IPS DF 6.9 (cell line): ENCODE results near the gene MAML3.

Experiments
- DNase-seq: peaks from one replicate; pipeline ENCODE4 v3.0.0-alpha.2; 2013; ENCODE audit warnings: low read depth, low spot score
- H3K27ac ChIP-seq: one replicate; pipeline ENCODE4 v1.5.1; 2013; ENCODE audit warnings: low read length, control low read depth
- H3K27me3 ChIP-seq: 2 replicates; pipeline ENCODE4 v1.6.1; 2013; ENCODE audit warnings: mild to moderate bottlenecking, low read length; ENCODE audit not compliant: control insufficient read depth, insufficient read depth
- H3K36me3 ChIP-seq: 2 replicates; pipeline ENCODE4 v1.6.1; 2013; ENCODE audit warnings: low read length; ENCODE audit not compliant: control insufficient read depth, insufficient read depth
- H3K4me1 ChIP-seq: 2 replicates; pipeline ENCODE4 v1.6.1; 2013; ENCODE audit warnings: low read length; ENCODE audit not compliant: control insufficient read depth, insufficient read depth
- H3K4me3 ChIP-seq: 2 replicates; pipeline ENCODE4 v1.5.1; 2013; ENCODE audit warnings: mild to moderate bottlenecking, low read length
- H3K9me3 ChIP-seq: 2 replicates; pipeline ENCODE4 v1.6.1; 2013; ENCODE audit warnings: low read length, inconsistent platforms; ENCODE audit not compliant: control insufficient read depth, insufficient read depth
- WGBS: extraction: QIAGEN DNeasy Blood & Tissue Kit; methylation state at CpG from one replicate; pipeline ENCODE4 v1.1.7; 2013; ENCODE audit warnings: mixed read lengths, missing lambda C conversion rate; ENCODE audit not compliant: insufficient read length, insufficient coverage; 5-methylcytosine and 5-hydroxymethylcytosine counted together

MAML3 gene

DNA sequence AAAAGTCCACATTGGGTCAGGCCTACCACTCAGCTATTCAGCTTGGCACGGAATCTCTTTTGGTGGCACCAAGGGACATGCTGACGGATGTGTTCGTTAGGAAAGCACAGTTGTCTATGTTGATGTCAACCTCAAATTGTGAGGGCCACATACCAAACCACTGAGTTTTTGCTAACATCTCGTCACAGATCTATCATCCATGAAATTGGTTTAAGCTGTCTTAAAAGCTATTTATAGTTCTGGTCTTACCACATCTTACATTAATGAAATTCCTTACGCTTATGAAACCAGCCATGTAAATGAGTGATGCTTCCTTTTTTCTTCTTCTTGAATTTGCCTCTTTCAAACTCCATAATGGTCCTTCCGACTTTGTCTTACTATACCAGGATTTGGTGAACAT, 386.8 kb downstream of the MAML3 start:
- no peaks in the 10 kb centered on the region for H3K27me3 ChIP-seq
- no peaks in the 10 kb centered on the region for H3K4me1 ChIP-seq
- no peak overlapping the region for H3K4me3 ChIP-seq
- no CpG with 5 or more reads among the region's 6 CpGs for WGBS
- no peaks in the 10 kb centered on the region for H3K36me3 ChIP-seq
- no peaks in the 10 kb centered on the region for H3K9me3 ChIP-seq
- H3K27ac ChIP-seq: no peak overlapping the region
- DNase-seq: no peak

GRCh38 chr4:139764686-139765310, 389.2 kb downstream of the MAML3 start:
- Histone ChIP-seq H3K27ac (no peak overlapping the region), H3K9me3 (no peaks in the 10 kb centered on the region), H3K4me1 (peaks cover 1% of the 10 kb centered on the region; the same call in 1 of the 2 replicates), H3K27me3 (no peaks in the 10 kb centered on the region), H3K36me3 (no peaks in the 10 kb centered on the region), H3K4me3 (no peak overlapping the region)
- no peak for DNase-seq
- WGBS: no CpG with 5 or more reads among the region's 9 CpGs

GRCh38 chr4:139764182-139764581, 389.8 kb downstream of the MAML3 start:
- Histone ChIP-seq H3K4me1 (peaks cover 1% of the 10 kb centered on the region; the same call in 1 of the 2 replicates), H3K4me3 (no peak overlapping the region), H3K27me3 (no peaks in the 10 kb centered on the region), H3K27ac (no peak overlapping the region), H3K36me3 (no peaks in the 10 kb centered on the region), H3K9me3 (no peaks in the 10 kb centered on the region)
- no peak for DNase-seq
- no CpG with 5 or more reads among the region's 8 CpGs for WGBS

- Histone ChIP-seq H3K4me3 (no peak overlapping the region), H3K27me3 (no peaks in the 10 kb centered on the region), H3K27ac (no peak overlapping the region), H3K4me1 (peaks cover 1% of the 10 kb centered on the region; the same call in 1 of the 2 replicates), H3K9me3 (no peaks in the 10 kb centered on the region), H3K36me3 (no peaks in the 10 kb centered on the region)
- no CpG with 5 or more reads among the region's 2 CpGs for WGBS
- no peak for DNase-seq
These were observed 390.3 kb downstream of the MAML3 start for GRCh38 chr4:139763672-139764071.

- Histone ChIP-seq H3K27ac (no peak overlapping the region), H3K4me1 (peaks cover 1% of the 10 kb centered on the region; the same call in 1 of the 2 replicates), H3K36me3 (no peaks in the 10 kb centered on the region), H3K27me3 (no peaks in the 10 kb centered on the region), H3K9me3 (no peaks in the 10 kb centered on the region), H3K4me3 (no peak overlapping the region)
- WGBS: no CpG with 5 or more reads among the region's 6 CpGs
- no peak for DNase-seq
These were observed 390.8 kb downstream of the MAML3 start for GRCh38 chr4:139763205-139763604.

- WGBS: no CpG with 5 or more reads among the region's 5 CpGs
- Histone ChIP-seq H3K9me3 (no peaks in the 10 kb centered on the region), H3K4me1 (peaks cover 1% of the 10 kb centered on the region; the same call in 1 of the 2 replicates), H3K27ac (no peak overlapping the region), H3K36me3 (no peaks in the 10 kb centered on the region), H3K4me3 (no peak overlapping the region), H3K27me3 (no peaks in the 10 kb centered on the region)
- DNase-seq: no peak
These were observed 391.3 kb downstream of the MAML3 start for GRCh38 chr4:139762720-139763119.

DNA sequence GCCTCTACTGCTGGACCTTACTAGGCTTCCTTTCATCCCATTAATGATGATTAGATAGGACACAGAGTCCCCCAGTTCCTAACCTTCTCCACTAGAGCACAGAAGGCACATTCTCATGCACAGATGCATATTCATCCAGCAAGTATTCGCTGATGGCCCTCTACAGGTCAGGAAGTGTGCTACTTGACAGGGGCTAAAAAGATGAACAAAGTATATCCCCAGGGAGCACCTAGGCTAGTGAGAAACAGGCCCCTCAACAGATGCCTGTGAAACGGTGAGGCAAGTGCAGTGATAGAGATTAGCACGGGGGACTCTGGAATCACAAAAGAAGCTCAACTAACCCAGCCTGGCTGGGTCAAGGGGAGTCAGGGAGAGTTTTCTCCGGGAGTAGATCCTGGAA, 392.5 kb downstream of the MAML3 start:
- peaks cover 1% of the 10 kb centered on the region; the same call in 1 of the 2 replicates for H3K4me1 ChIP-seq
- H3K9me3 ChIP-seq: no peaks in the 10 kb centered on the region
- WGBS: no CpG with 5 or more reads among the region's 4 CpGs
- DNase-seq: no peak
- H3K4me3 ChIP-seq: no peak overlapping the region
- H3K36me3 ChIP-seq: no peaks in the 10 kb centered on the region
- no peak overlapping the region for H3K27ac ChIP-seq
- H3K27me3 ChIP-seq: no peaks in the 10 kb centered on the region

GRCh38 chr4:139760567-139760966, 393.4 kb downstream of the MAML3 start:
- Histone ChIP-seq H3K36me3 (no peaks in the 10 kb centered on the region), H3K27me3 (no peaks in the 10 kb centered on the region), H3K9me3 (no peaks in the 10 kb centered on the region), H3K4me1 (peaks cover 1% of the 10 kb centered on the region; the same call in 1 of the 2 replicates), H3K27ac (no peak overlapping the region), H3K4me3 (no peak overlapping the region)
- no peak for DNase-seq
- no CpG with 5 or more reads among the region's 4 CpGs for WGBS

- Histone ChIP-seq H3K36me3 (no peaks in the 10 kb centered on the region), H3K4me3 (no peak overlapping the region), H3K9me3 (no peaks in the 10 kb centered on the region), H3K27me3 (no peaks in the 10 kb centered on the region), H3K4me1 (peaks cover 1% of the 10 kb centered on the region; the same call in 1 of the 2 replicates), H3K27ac (no peak overlapping the region)
- WGBS: no CpG with 5 or more reads among the region's 4 CpGs
- no peak for DNase-seq
These were observed 394.9 kb downstream of the MAML3 start for GRCh38 chr4:139759097-139759496.

- no peaks in the 10 kb centered on the region for H3K27me3 ChIP-seq
- no CpG with 5 or more reads among the region's 10 CpGs for WGBS
- H3K27ac ChIP-seq: no peak overlapping the region
- H3K4me3 ChIP-seq: no peak overlapping the region
- no peaks in the 10 kb centered on the region for H3K36me3 ChIP-seq
- no peaks in the 10 kb centered on the region for H3K9me3 ChIP-seq
- DNase-seq: no peak
- H3K4me1 ChIP-seq: no peaks in the 10 kb centered on the region
These were observed 397.4 kb downstream of the MAML3 start for GRCh38 chr4:139756391-139757180.
